Ovary (tissue), 9 donors: ENCODE measurements around the gene ARHGAP10. TPM values are rescaled to one million over a fixed set of nuclear protein-coding genes. Genes with fewer than 3 reads are reported as not detected.

ENCODE experiments used
- DNase-seq, 5 donors: peaks; one replicate each; pipeline ENCODE4 v3.0.0-alpha.2; 2019 to 2020
- H3K27ac ChIP-seq, 2 donors: fragments of 200-600 bp; one replicate each; pipeline versions ENCODE4 v1.5.1 to v1.8.0; 2019 to 2022
- H3K27me3 ChIP-seq: fragments of 200-600 bp; one replicate; pipeline ENCODE4 v1.8.0; 2022
- H3K36me3 ChIP-seq: fragments of 200-600 bp; sonication (generic); one replicate; pipeline ENCODE4 v1.5.1; 2019
- H3K4me1 ChIP-seq: one replicate; pipeline ENCODE4 v1.8.1; 2013; ENCODE audit warnings: mild to moderate bottlenecking, moderate library complexity; ENCODE audit not compliant: insufficient read depth
- H3K4me3 ChIP-seq: fragments of 200-600 bp; sonication (generic); one replicate; pipeline ENCODE4 v1.5.1; 2017
- H3K9me3 ChIP-seq, 2 donors: fragments of 200-600 bp in 1 of 2; sonication (generic) in 1 of 2; one replicate each; pipeline versions ENCODE4 v1.5.1 to v1.8.1; 2013 to 2019; ENCODE audit warnings: mild to moderate bottlenecking in 1 of 2, moderate library complexity in 1 of 2
- CTCF ChIP-seq, 3 donors: fragments of 450-650 bp in 2 of 3; fragments of 200-600 bp in 1 of 3; IDR thresholded peaks; one replicate each; pipeline versions ENCODE4 v1.5.1 to v1.8.0; 2016 to 2022; ENCODE audit warnings: antibody characterized with exemption in 3 of 3, mild to moderate bottlenecking in 1 of 3
- EP300 ChIP-seq: sonication (generic); formaldehyde crosslinking; IDR thresholded peaks from one replicate; pipeline ENCODE4 v1.6.1; 2017; ENCODE audit warnings: antibody characterized with exemption
- POLR2A ChIP-seq: fragments of 450-650 bp; IDR thresholded peaks from one replicate; pipeline ENCODE4 v1.6.1; 2017; ENCODE audit warnings: antibody characterized with exemption, mild to moderate bottlenecking, moderate library complexity
- WGBS, 3 donors: extraction: QIAGEN DNeasy Blood & Tissue Kit in 1 of 3; methylation state at CpG; one replicate each; pipeline versions ENCODE4 v1.1.5 to v1.1.7; 2013 to 2017; 5-methylcytosine and 5-hydroxymethylcytosine counted together
- intact Hi-C, 4 donors: fragments of 100-400 bp; cut with DNase I; formaldehyde crosslinking; loops; one replicate each; pipeline versions ENCODE4 v1.11.0 to v1.15.1; 2022 to 2023
- polyA plus RNA-seq, 2 donors: library from polyadenylated mRNA; stranded (reverse); fragments of 200-250 nt in 1 of 2; fragments of 350-450 nt in 1 of 2; fragmentation: Illumina TruSeq in 1 of 2; extraction: RNeasy Lipid Tissue Mini Kit (QIAGEN cat#74804) in 1 of 2; gene quantifications; one replicate each; pipeline ENCODE4 v1.2.3, GENCODE V29; 2013 to 2014
- total RNA-seq, 7 donors: library from RNA; depleted of rRNA in 2 of 7; stranded (reverse); fragments of >200 nt in 2 of 7; fragmentation: NEBNext Ultra II Directional in 3 of 7; extraction: Animal tissue kit (Norgen Biotek cat#: 25700) in 3 of 7; gene quantifications; one replicate each; pipeline versions ENCODE4 v1.1.0 to v1.2.4, GENCODE V29; 2016 to 2023
- donor health status: DM: no; HTN: no; CAD: no; lungs with moderate emphysema.
- donor health status: DM: no; HTN: no; CAD: no.
- donor health status: Bipolar disorder and iron deficiency.
- donor health status: DM: yes; HTN: yes; CAD: no.
- donor health status: DM: no; HTN: no; CAD: no.
- donor health status: DM: yes; HTN: yes; CAD: no.

Gene ARHGAP10
- total and polyA plus RNA-seq, 9 donors = 37.1 to 76.7 (median 63.8) TPM

- TF ChIP-seq POLR2A = no peak
- no peak for TF ChIP-seq EP300
- no peak for TF ChIP-seq CTCF (IDR thresholded peaks at IDR 0.05)
- Histone ChIP-seq H3K27ac (no peak overlapping the region), H3K4me1 (peaks cover 11% of the 10 kb centered on the region), H3K36me3 (no peaks in the 10 kb centered on the region), H3K4me3 (no peak overlapping the region), H3K9me3 (no peaks in the 10 kb centered on the region), H3K27me3 (no peaks in the 10 kb centered on the region)
- 94 to 95% (median 94%) methylated on average over 9 of the region's 9 CpGs for WGBS, 3 donors
- intact Hi-C loops = no loop called here
- no peak for DNase-seq
Observed at GRCh38 chr4:148072789-148073188, 340.9 kb downstream of the ARHGAP10 start.

GRCh38 chr4:148073349-148073748 lies 341.5 kb downstream of the ARHGAP10 start:
- DNase-seq = no peak
- no peaks in the 10 kb centered on the region for H3K9me3 ChIP-seq
- no peak overlapping the region for H3K4me3 ChIP-seq
- no peaks in the 10 kb centered on the region for H3K27me3 ChIP-seq
- no peaks in the 10 kb centered on the region for H3K36me3 ChIP-seq
- intact Hi-C loops = no loop called here
- no peak for TF ChIP-seq EP300
- TF ChIP-seq POLR2A = no peak
- TF ChIP-seq CTCF (IDR thresholded peaks at IDR 0.05) = no peak
- peaks cover 11% of the 10 kb centered on the region for H3K4me1 ChIP-seq
- 93 to 97% (median 96%) methylated on average over 6 of the region's 6 CpGs for WGBS, 3 donors
- H3K27ac ChIP-seq = no peak overlapping the region

GRCh38 chr4:148074462-148074861 lies 342.6 kb downstream of the ARHGAP10 start:
- no peaks in the 10 kb centered on the region for H3K27me3 ChIP-seq
- no peak overlapping the region for H3K27ac ChIP-seq
- H3K4me3 ChIP-seq = no peak overlapping the region
- no peaks in the 10 kb centered on the region for H3K9me3 ChIP-seq
- H3K4me1 ChIP-seq = peaks cover 2% of the 10 kb centered on the region
- DNase-seq = no peak
- TF ChIP-seq POLR2A (no peak), CTCF (IDR thresholded peaks at IDR 0.05) (no peak), EP300 (no peak)
- H3K36me3 ChIP-seq = no peaks in the 10 kb centered on the region
- intact Hi-C loops = no loop called here
- 97 to 99% (median 98%) methylated on average over 5 of the region's 5 CpGs for WGBS, 3 donors

GRCh38 chr4:148075438-148075837 lies 343.6 kb downstream of the ARHGAP10 start:
- no peak for TF ChIP-seq CTCF (IDR thresholded peaks at IDR 0.05)
- no peak for TF ChIP-seq POLR2A
- TF ChIP-seq EP300 = no peak
- Histone ChIP-seq H3K27me3 (no peaks in the 10 kb centered on the region), H3K36me3 (no peaks in the 10 kb centered on the region), H3K27ac (no peak overlapping the region), H3K4me3 (no peak overlapping the region), H3K4me1 (no peaks in the 10 kb centered on the region), H3K9me3 (no peaks in the 10 kb centered on the region)
- no peak for DNase-seq
- WGBS, 3 donors = 97 to 98% (median 97%) methylated on average over 3 of the region's 3 CpGs
- intact Hi-C loops = no loop called here
